WTC11 (cell line): Measurements from ENCODE around the gene SLC9A3. TPM values are rescaled to one million over a fixed set of nuclear protein-coding genes. Genes with fewer than 3 reads are reported as not detected.
A peak's percentile ranks its signal among the peaks of the same experiment; 100 is the strongest.

Source experiments
- ATAC-seq: fragments of 200-7000 bp; cut with Tn5 transposase; 2 replicates; pipeline ENCODE4 v1.10.0; 2021; ENCODE audit warnings: mild to moderate bottlenecking, moderate library complexity
- CTCF ChIA-PET: fragments of 300-600 bp; sonication (Branson Sonifier 250); formaldehyde crosslinking; loops from one replicate; lab custom pipeline; 2021; ENCODE audit warnings: antibody characterized with exemption; lab: Charles Lee
- POLR2A ChIA-PET: fragments of 350-600 bp; sonication (Branson Sonifier 250); formaldehyde crosslinking; loops from one replicate; lab custom pipeline; 2021; ENCODE audit warnings: antibody characterized with exemption; lab: Charles Lee
- DNase-seq: peaks from one replicate; pipeline ENCODE4 v3.0.0; 2021; ENCODE audit warnings: low spot score
- H3K27ac Mint-ChIP-seq: 2 replicates; pipeline ENCODE4 v1.8.0; 2021; ENCODE audit warnings: mixed read lengths
- H3K27me3 Mint-ChIP-seq: 2 replicates; pipeline ENCODE4 v1.8.0; 2021; ENCODE audit warnings: low read depth, mild to moderate bottlenecking, moderate library complexity, mixed read lengths
- H3K36me3 Mint-ChIP-seq: 2 replicates; pipeline ENCODE4 v1.8.0; 2021; ENCODE audit warnings: mixed read lengths
- H3K4me1 Mint-ChIP-seq: 2 replicates; pipeline ENCODE4 v1.8.0; 2022; ENCODE audit warnings: mixed read lengths
- H3K4me3 Mint-ChIP-seq: 2 replicates; pipeline ENCODE4 v1.8.0; 2021; ENCODE audit warnings: mild to moderate bottlenecking, moderate library complexity, mixed read lengths
- H3K9me3 Mint-ChIP-seq: 2 replicates; pipeline ENCODE4 v1.8.0; 2021; ENCODE audit warnings: mixed read lengths
- AR ChIP-seq: fragments of 250-450 bp; sonication (Bioruptor Pico); IDR thresholded peaks from 2 replicates; pipeline ENCODE4 v1.9.0; 2021; ENCODE audit warnings: mild to moderate bottlenecking
- ATF3 ChIP-seq: sonication (generic); formaldehyde crosslinking; conservative IDR thresholded peaks from 2 replicates; pipeline ENCODE4 v1.8.1; 2022; ENCODE audit warnings: mild to moderate bottlenecking, missing genetic modification reagents
- ATF6 ChIP-seq: sonication (generic); formaldehyde crosslinking; IDR thresholded peaks from 2 replicates; pipeline ENCODE4 v1.8.1; 2023; ENCODE audit warnings: mild to moderate bottlenecking, missing genetic modification reagents
- CBFB ChIP-seq: sonication (generic); formaldehyde crosslinking; IDR thresholded peaks from 2 replicates; pipeline ENCODE4 v1.8.1; 2022; ENCODE audit warnings: mild to moderate bottlenecking, low read depth, missing genetic modification reagents
- CREM ChIP-seq: sonication (generic); formaldehyde crosslinking; IDR thresholded peaks from 2 replicates; pipeline ENCODE4 v1.8.1; 2022; ENCODE audit warnings: mild to moderate bottlenecking, missing genetic modification reagents, moderate library complexity
- E2F1 ChIP-seq: sonication (generic); formaldehyde crosslinking; IDR thresholded peaks from 2 replicates; pipeline ENCODE4 v1.8.0; 2022; ENCODE audit warnings: mild to moderate bottlenecking, missing genetic modification reagents
- ELF4 ChIP-seq: sonication (generic); formaldehyde crosslinking; IDR thresholded peaks from 2 replicates; pipeline ENCODE4 v1.8.1; 2022; ENCODE audit warnings: low read depth, mild to moderate bottlenecking, moderate library complexity, missing genetic modification reagents
- EMX1 ChIP-seq: fragments of 250-450 bp; sonication (Bioruptor Pico); IDR thresholded peaks from 2 replicates; pipeline ENCODE4 v1.8.0; 2021; ENCODE audit warnings: mild to moderate bottlenecking
- ETV6 ChIP-seq: sonication (generic); formaldehyde crosslinking; IDR thresholded peaks from 2 replicates; pipeline ENCODE4 v1.8.1; 2022; ENCODE audit warnings: mild to moderate bottlenecking, missing genetic modification reagents
- FOXJ3 ChIP-seq: sonication (generic); formaldehyde crosslinking; IDR thresholded peaks from 2 replicates; pipeline ENCODE4 v1.9.0; 2021; ENCODE audit warnings: missing genetic modification reagents, mild to moderate bottlenecking, borderline replicate concordance
- FOXP4 ChIP-seq: sonication (generic); formaldehyde crosslinking; IDR thresholded peaks from 2 replicates; pipeline ENCODE4 v1.8.0; 2022; ENCODE audit warnings: mild to moderate bottlenecking, missing genetic modification reagents
- GRHL2 ChIP-seq: fragments of 250-450 bp; sonication (Bioruptor Pico); IDR thresholded peaks from 2 replicates; pipeline ENCODE4 v1.8.0; 2022; ENCODE audit warnings: mild to moderate bottlenecking, moderate library complexity; ENCODE audit not compliant: insufficient replicate concordance, severe bottlenecking
- MXD4 ChIP-seq: fragments of 250-450 bp; sonication (Bioruptor Pico); IDR thresholded peaks from 2 replicates; pipeline ENCODE4 v1.8.0; 2021; ENCODE audit warnings: mild to moderate bottlenecking, moderate library complexity, borderline replicate concordance
- NFE2L1 ChIP-seq: sonication (generic); formaldehyde crosslinking; IDR thresholded peaks from 2 replicates; pipeline ENCODE4 v1.8.1; 2023; ENCODE audit warnings: missing genetic modification reagents
- OVOL2 ChIP-seq: fragments of 250-450 bp; sonication (Bioruptor Pico); IDR thresholded peaks from 2 replicates; pipeline ENCODE4 v1.9.0; 2021; ENCODE audit warnings: mild to moderate bottlenecking, borderline replicate concordance
- PRRX2 ChIP-seq: fragments of 250-450 bp; sonication (Bioruptor Pico); IDR thresholded peaks from 2 replicates; pipeline ENCODE4 v1.8.0; 2021; ENCODE audit warnings: mild to moderate bottlenecking
- ZMAT4 ChIP-seq: fragments of 250-450 bp; sonication (Bioruptor Pico); IDR thresholded peaks from 2 replicates; pipeline ENCODE4 v1.9.0; 2021; ENCODE audit warnings: mild to moderate bottlenecking
- ZNF138 ChIP-seq: sonication (generic); formaldehyde crosslinking; conservative IDR thresholded peaks from 2 replicates; pipeline ENCODE4 v1.8.1; 2022; ENCODE audit warnings: mild to moderate bottlenecking, moderate library complexity, missing genetic modification reagents
- ZNF232 ChIP-seq: sonication (generic); formaldehyde crosslinking; IDR thresholded peaks from 2 replicates; pipeline ENCODE4 v1.8.0; 2022; ENCODE audit warnings: mild to moderate bottlenecking, missing genetic modification reagents
- ZNF317 ChIP-seq: sonication (generic); formaldehyde crosslinking; IDR thresholded peaks from 2 replicates; pipeline ENCODE4 v1.8.1; 2023; ENCODE audit warnings: low read depth, mild to moderate bottlenecking, moderate library complexity, missing genetic modification reagents, borderline replicate concordance
- total RNA-seq: library from RNA; stranded (reverse); gene quantifications from 3 replicates; pipeline ENCODE4 v1.2.3, GENCODE V29; 2021
- TF ChIP-seq, protein P1 (sequence below): sonication (generic); formaldehyde crosslinking; IDR thresholded peaks from 2 replicates; pipeline ENCODE4 v1.8.1; 2022; ENCODE audit warnings: missing genetic modification reagents, borderline replicate concordance
- TF ChIP-seq, protein P2 (sequence below): sonication (generic); formaldehyde crosslinking; IDR thresholded peaks from 2 replicates; pipeline ENCODE4 v1.8.1; 2023; ENCODE audit warnings: mild to moderate bottlenecking, missing genetic modification reagents
- TF ChIP-seq, protein P3 (sequence below): sonication (generic); formaldehyde crosslinking; IDR thresholded peaks from 2 replicates; pipeline ENCODE4 v1.8.1; 2023; ENCODE audit warnings: mild to moderate bottlenecking, missing genetic modification reagents, moderate library complexity
- TF ChIP-seq, protein P4 (sequence below): sonication (generic); formaldehyde crosslinking; IDR thresholded peaks from 2 replicates; pipeline ENCODE4 v1.8.0; 2022; ENCODE audit warnings: mild to moderate bottlenecking, missing genetic modification reagents

Gene SLC9A3
- total RNA-seq, 1 experiment from 2014 or later = 1.6 TPM

GRCh38 chr5:505951-506525 is 18.2 kb downstream of the SLC9A3 start:
- CTCF ChIA-PET = interaction anchor here (1.0 to 1.3 kb wide), 2 partner anchors 13 to 27 kb away, joined by 3 to 5 read pairs; no protein-coding TSS in a partner anchor
- peak; percentile 41 for ATAC-seq
- DNase-seq = no peak
- Mint-ChIP-seq H3K4me1 (peaks cover 2% of the 10 kb centered on the region; the same call in 1 of the 2 replicates), H3K27ac (no peak overlapping the region), H3K9me3 (no peaks in the 10 kb centered on the region), H3K4me3 (peak overlapping the region; percentile 37), H3K36me3 (no peaks in the 10 kb centered on the region), H3K27me3 (peaks cover 71% of the 10 kb centered on the region)
- POLR2A ChIA-PET = no interaction called here
- no peak for TF ChIP-seq CREM (CRISPR knock-in tag)
- no peak for TF ChIP-seq OVOL2 (CRISPR knock-in tag)
- TF ChIP-seq ZNF138 (CRISPR knock-in tag) = no peak
- TF ChIP-seq, protein P1, sequence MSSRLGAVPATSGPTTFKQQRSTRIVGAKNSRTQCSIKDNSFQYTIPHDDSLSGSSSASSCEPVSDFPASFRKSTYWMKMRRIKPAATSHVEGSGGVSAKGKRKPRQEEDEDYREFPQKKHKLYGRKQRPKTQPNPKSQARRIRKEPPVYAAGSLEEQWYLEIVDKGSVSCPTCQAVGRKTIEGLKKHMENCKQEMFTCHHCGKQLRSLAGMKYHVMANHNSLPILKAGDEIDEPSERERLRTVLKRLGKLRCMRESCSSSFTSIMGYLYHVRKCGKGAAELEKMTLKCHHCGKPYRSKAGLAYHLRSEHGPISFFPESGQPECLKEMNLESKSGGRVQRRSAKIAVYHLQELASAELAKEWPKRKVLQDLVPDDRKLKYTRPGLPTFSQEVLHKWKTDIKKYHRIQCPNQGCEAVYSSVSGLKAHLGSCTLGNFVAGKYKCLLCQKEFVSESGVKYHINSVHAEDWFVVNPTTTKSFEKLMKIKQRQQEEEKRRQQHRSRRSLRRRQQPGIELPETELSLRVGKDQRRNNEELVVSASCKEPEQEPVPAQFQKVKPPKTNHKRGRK (CRISPR knock-in tag) = no peak
- TF ChIP-seq ZMAT4 = no peak
- TF ChIP-seq ATF3 (CRISPR knock-in tag) = no peak
- TF ChIP-seq, protein P2, sequence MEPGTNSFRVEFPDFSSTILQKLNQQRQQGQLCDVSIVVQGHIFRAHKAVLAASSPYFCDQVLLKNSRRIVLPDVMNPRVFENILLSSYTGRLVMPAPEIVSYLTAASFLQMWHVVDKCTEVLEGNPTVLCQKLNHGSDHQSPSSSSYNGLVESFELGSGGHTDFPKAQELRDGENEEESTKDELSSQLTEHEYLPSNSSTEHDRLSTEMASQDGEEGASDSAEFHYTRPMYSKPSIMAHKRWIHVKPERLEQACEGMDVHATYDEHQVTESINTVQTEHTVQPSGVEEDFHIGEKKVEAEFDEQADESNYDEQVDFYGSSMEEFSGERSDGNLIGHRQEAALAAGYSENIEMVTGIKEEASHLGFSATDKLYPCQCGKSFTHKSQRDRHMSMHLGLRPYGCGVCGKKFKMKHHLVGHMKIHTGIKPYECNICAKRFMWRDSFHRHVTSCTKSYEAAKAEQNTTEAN (CRISPR knock-in tag) = peak; percentile 56; the same call in 1 of the 2 replicates
- TF ChIP-seq ZNF232 (CRISPR knock-in tag) = no peak
- 0 out of 2 replicates have a peak, but pooled peaks have one; percentile 30 for TF ChIP-seq ZNF317 (CRISPR knock-in tag)
- TF ChIP-seq MXD4 (CRISPR knock-in tag) = no peak
- TF ChIP-seq PRRX2 = no peak
- 0 out of 2 replicates have a peak, but pooled peaks have one; percentile 26 for TF ChIP-seq NFE2L1 (CRISPR knock-in tag)
- TF ChIP-seq, protein P3, sequence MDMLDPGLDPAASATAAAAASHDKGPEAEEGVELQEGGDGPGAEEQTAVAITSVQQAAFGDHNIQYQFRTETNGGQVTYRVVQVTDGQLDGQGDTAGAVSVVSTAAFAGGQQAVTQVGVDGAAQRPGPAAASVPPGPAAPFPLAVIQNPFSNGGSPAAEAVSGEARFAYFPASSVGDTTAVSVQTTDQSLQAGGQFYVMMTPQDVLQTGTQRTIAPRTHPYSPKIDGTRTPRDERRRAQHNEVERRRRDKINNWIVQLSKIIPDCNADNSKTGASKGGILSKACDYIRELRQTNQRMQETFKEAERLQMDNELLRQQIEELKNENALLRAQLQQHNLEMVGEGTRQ (CRISPR knock-in tag) = peak; percentile 63
- TF ChIP-seq CBFB (CRISPR knock-in tag) = no peak
- no peak for TF ChIP-seq ETV6
- TF ChIP-seq FOXJ3 (CRISPR knock-in tag) = no peak
- TF ChIP-seq, protein P4, sequence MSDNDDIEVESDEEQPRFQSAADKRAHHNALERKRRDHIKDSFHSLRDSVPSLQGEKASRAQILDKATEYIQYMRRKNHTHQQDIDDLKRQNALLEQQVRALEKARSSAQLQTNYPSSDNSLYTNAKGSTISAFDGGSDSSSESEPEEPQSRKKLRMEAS (CRISPR knock-in tag) = no peak
- no peak for TF ChIP-seq FOXP4 (CRISPR knock-in tag)
- TF ChIP-seq E2F1 (CRISPR knock-in tag) = no peak
- no peak for TF ChIP-seq ATF6
- TF ChIP-seq ELF4 (CRISPR knock-in tag) = no peak
- TF ChIP-seq AR (CRISPR knock-in tag) = no peak
- no peak for TF ChIP-seq EMX1 (CRISPR knock-in tag)
- no peak for TF ChIP-seq GRHL2 (CRISPR knock-in tag)
